ENCODE data around the gene TAF10.

TAF10 gene

GRCh38 chr11:6612213-6613041 lies at the start of gene TAF10:
Gene TAF10, minus strand, starts transcription at chr11:6612216. Its CDS starts 27 bp downstream, at chr11:6612189.
- peak; percentile 96 for DNase-seq

DNA sequence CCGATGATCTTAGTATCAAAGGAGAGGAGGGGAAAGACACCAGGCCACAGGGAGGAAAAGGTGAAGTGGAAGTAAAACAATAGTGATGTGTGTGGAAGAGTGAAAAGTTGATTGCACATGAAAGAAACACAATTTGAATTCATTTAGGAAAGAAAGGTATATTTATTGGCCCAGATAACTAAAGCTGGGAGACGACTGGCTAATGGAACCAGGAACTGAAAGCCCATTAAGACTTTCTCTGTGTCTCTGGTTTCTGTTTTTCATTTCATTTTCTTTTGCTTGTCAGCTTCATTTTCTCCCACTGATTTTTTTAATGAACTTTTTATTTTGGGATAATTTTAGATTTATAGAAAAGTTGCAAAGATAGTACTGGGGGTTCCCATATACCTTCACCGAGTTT lies 48.7 kb upstream of the TAF10 start:
- no peak for DNase-seq

- DNase-seq: no peak
Measured at GRCh38 chr11:6658647-6659046, 46.6 kb upstream of the TAF10 start.

DNA sequence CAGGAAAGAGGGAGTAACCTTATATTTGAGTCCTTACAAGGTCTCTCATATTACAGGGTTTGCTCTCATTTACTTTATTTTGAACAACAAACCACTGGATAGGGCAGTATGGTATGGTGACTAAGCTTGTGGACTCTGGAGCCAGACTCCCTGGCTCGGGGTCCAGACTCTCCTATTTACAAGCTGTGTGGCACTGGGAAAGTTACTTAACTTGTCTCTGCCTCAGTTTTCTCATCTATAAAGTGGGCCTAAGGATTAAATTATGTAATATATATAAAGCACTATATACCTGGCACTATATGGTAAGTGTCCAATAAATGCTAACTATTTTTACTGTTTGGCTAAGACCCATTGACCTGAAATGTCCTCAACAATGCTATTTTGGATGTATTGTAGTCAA lies 45.3 kb upstream of the TAF10 start:
- DNase-seq: no peak

GRCh38 chr11:6656936-6657335 lies 44.9 kb upstream of the TAF10 start:
- no peak for DNase-seq

- DNase-seq: no peak
Measured at GRCh38 chr11:6656584-6656915, 44.5 kb upstream of the TAF10 start.

GRCh38 chr11:6655790-6656583 lies 44.0 kb upstream of the TAF10 start, which contains the start of gene DCHS1:
Gene DCHS1, minus strand, starts transcription at chr11:6655809. Its CDS starts 14,196 bp downstream, at chr11:6641613.
- no peak for DNase-seq

- DNase-seq: no peak
Measured at GRCh38 chr11:6655020-6655789, 43.2 kb upstream of the TAF10 start.

- DNase-seq: no peak
Measured at GRCh38 chr11:6654281-6655019, 42.4 kb upstream of the TAF10 start.

- no peak for DNase-seq
Measured at GRCh38 chr11:6653656-6654055, 41.6 kb upstream of the TAF10 start.

GRCh38 chr11:6653097-6653496 lies 41.1 kb upstream of the TAF10 start:
- DNase-seq: no peak

GRCh38 chr11:6652182-6652581 lies 40.2 kb upstream of the TAF10 start:
- no peak for DNase-seq

DNA sequence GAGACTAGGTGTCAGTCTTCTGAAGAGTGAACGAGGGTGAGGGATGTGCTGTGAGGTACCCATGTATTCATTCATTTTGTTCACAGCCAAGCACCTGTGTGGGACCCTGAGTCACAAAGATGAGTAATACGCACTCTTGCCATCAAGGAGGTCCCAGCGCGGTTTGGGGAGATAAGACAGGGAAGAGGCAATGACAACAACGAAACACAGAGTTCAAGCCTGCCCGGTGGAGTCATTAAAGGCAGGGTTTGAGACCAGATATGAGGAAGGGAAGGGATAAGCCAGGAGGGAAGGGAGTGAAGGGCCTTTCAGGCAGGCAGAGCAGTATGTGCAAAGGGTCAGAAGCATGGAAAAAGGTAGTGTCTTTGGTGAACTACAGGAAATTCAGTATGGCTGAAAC lies 39.0 kb upstream of the TAF10 start:
- no peak for DNase-seq

DNA sequence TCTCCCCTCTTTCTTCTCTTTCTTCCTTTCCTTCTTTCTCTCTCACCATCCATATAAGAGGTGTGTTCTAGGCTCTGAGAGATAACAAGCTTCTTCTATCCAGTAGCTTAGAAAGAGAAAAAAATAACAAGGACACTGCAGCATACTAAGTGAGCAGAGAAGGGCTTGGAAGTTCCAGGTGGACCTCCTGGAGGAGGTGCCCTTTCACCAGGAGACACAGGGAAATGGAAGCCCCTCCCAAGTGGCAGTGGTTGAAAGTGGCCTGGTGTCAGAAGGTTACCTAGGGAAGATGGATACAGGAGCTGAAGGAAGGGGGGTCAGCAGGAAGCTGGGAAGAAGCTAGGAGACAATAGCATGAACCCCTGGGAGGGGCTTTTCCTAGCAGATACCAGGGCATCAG lies 38.1 kb upstream of the TAF10 start:
- DNase-seq: no peak

DNA sequence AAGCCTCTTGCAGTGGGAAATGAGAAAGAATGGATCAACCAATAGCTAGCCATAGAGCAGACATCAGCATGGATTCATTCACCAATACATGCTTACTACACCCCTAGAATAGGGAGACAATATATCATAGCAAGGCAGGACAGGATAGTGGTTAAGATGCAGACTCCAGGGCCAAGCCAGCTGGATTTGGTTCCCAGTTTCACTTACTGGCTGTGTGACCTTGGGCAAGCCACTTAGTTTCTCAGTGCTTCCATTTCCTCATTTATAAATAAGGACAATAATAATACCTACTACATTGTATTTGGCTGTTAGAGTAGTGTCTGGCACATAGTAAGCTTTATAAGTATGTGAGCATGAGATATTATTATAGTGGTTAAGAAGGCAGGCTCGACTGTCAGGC lies 36.5 kb upstream of the TAF10 start:
- DNase-seq: no peak

GRCh38 chr11:6647836-6648235 lies 35.8 kb upstream of the TAF10 start:
- no peak for DNase-seq

DNA sequence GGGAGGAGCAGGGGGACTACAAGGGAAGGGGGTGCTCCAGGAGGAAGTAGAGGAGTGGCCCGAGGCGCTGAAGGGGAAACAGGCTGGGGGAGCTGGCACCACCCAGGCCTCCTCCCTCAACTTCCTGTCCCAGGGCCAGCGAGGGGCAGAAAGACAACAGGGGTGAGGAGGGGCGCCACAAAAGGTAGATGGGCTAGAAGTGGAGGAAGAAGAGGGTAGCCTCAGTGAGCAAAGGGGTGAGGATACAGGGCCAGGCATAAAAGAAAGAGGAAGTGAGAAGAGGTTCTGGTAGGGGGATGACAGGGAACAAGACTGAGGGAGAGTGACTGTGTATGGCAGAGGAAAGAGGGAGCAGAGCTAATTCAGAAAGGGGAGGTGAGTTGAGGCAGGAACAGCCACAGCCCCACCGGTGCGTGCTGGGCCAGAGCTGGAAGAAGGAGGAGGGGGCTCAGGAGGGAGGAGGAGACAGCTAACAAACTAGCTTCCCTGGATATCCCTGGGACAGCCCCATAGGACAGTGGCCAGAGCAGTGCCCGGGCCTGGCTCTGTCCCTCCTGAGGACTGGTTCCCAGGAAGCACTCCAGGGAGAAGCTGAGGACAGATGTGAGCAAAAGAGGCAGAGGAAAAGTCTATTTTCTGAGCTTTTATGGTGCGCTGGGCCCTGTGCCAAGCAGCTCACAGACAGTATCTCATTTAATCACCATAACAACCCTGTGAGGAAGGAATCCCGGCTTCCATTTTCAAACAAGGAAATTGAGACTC lies 35.1 kb upstream of the TAF10 start:
- no peak for DNase-seq

DNA sequence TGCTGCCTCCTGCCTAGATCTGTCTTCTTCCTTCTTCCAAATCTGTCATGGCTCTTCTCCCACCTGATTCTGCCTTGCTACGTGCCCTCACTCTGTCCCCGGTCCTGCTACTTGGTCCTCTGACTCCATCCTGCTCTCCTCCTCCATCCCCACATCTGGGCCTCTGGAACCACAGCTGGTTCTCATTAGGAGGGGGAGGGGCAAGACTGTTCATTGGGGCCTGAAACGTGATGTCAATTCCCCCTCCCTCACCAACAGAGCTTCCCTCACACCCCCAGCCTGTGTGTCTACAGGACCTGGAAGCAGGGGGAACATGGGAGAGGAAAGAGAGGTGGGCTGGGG lies 34.5 kb upstream of the TAF10 start:
- DNase-seq: no peak

DNA sequence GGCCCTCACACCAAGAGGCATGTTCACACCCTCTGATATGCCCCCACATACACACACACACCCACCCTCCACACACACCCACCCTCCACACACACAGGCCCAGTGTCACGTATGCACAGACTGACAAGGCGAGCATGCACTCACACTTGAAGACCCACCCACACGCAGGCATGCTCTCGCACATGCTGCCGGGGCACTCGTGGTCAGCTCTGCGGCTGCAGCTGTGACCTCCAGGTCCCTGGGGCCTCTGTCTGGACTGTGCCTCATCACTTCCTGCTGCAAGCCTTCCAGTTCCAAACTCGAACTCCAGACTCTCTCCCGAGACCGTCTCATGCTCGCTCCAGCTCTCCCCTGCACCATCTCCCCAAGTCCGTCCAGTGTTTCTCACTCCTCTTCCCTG lies 34.1 kb upstream of the TAF10 start:
- no peak for DNase-seq

- DNase-seq: no peak
Measured at GRCh38 chr11:6642957-6643356, 30.9 kb upstream of the TAF10 start.

DNA sequence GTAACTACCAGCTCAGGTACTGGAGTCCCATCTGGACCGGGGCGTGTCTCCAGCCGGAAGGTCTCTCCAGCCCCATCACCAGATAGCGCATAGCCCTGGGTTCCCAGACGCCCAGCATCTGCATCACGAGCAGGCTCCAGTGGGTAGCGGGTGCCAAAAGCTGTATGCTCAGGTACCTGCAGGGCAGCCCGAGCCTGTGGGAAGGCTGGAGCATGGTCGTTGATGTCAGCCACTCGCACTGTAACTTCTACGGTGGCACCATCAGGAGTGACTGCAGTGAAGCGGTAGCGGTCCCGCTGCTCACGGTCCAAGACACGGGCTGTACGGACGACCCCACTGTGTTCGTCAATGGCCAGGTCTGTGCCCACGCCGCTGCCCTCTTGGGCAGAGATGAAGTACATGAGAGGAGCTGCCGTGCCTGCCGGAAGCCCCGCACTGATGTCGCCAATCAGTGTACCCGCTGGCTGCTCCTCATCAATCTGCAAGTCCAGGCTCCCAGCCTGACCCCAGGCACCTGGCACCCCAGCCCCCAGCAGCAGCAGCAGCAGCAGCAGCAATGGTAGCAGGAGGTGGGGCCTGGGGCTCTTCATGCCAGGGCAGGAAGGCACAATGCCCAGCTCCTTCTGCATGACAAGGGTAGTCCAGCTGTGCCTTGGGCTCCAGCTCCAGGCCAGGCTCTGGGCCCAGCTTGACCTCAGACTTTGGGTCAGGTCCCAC lies 29.1 kb upstream of the TAF10 start:
- no peak for DNase-seq

Data from DMS153 (cell line).